GM12878 (cell line): ENCODE measurements around the gene CTSC. TPM values are rescaled to one million over a fixed set of nuclear protein-coding genes. Genes with fewer than 3 reads are reported as not detected.

ENCODE experiments used
- ATAC-seq: fragments of 200-7000 bp; cut with Tn5 transposase; 3 replicates; pipeline ENCODE4 v1.9.1; 2020; ENCODE audit warnings: mild to moderate bottlenecking, moderate library complexity
- BruUV-seq: library from RNA; stranded (reverse); fragments of 400-500 nt; replicated peaks from 2 replicates; lab custom pipeline; 2021; lab: Mats Ljungman, UMichigan
- CTCF ChIA-PET: fragments of 300-600 bp; sonication (Branson Sonifier 250); formaldehyde crosslinking; extraction: SDS; loops from one replicate; lab custom pipeline; 2021; ENCODE audit warnings: inconsistent platforms; lab: Yijun Ruan, JAX
- POLR2A ChIA-PET: fragments of 350-600 bp; formaldehyde crosslinking; extraction: SDS; loops from one replicate; lab custom pipeline; 2021; ENCODE audit warnings: inconsistent platforms; lab: Charles Lee
- RAD21 ChIA-PET: fragments of 300-600 bp; sonication (Branson Sonifier 250); formaldehyde crosslinking; loops from one replicate; lab custom pipeline; 2023; ENCODE audit warnings: antibody characterized with exemption; ENCODE audit not compliant: unreplicated experiment; lab: Charles Lee
- SMC1A ChIA-PET: fragments of 300-600 bp; sonication (Branson Sonifier 250); formaldehyde crosslinking; loops from one replicate; lab custom pipeline; 2023; ENCODE audit not compliant: unreplicated experiment, uncharacterized antibody; lab: Charles Lee
- DNase-seq: peaks from one replicate; pipeline ENCODE4 v3.0.0-alpha.2; 2011; ENCODE audit warnings: low read depth, low spot score
- FAIRE-seq: peaks from 3 replicates; lab custom pipeline; 2011; peaks lifted over from hg19 to GRCh38; lab: Jason Lieb, UNC
- H2AFZ ChIP-seq: 2 replicates; pipeline ENCODE4 v1.6.0; 2011; ENCODE audit warnings: low read depth, low read length, control low read depth; ENCODE audit not compliant: control insufficient read depth
- H3K27ac ChIP-seq: 2 replicates; pipeline ENCODE4 v1.5.1; 2011; ENCODE audit warnings: control low read depth; ENCODE audit not compliant: control insufficient read depth, insufficient read depth
- H3K27me3 ChIP-seq, 2 experiments: replicated peaks in 1 of 2; 2 replicates each; pipeline versions ENCODE4 v1.6.0 to v1.6.1; 2011; ENCODE audit warnings: low read length in 1 of 2; ENCODE audit not compliant: control insufficient read depth in 2 of 2, insufficient read depth in 2 of 2
- H3K36me3 ChIP-seq, 2 experiments: 2 replicates each; pipeline ENCODE4 v1.5.1; 2011; ENCODE audit warnings: low read length in 1 of 2; ENCODE audit not compliant: control insufficient read depth in 2 of 2, insufficient read depth in 2 of 2
- H3K4me1 ChIP-seq: 2 replicates; pipeline ENCODE4 v1.6.1; 2011; ENCODE audit warnings: mild to moderate bottlenecking, low read length, moderate library complexity, mixed read lengths; ENCODE audit not compliant: control insufficient read depth, insufficient read depth
- H3K4me2 ChIP-seq: 2 replicates; pipeline ENCODE4 v1.6.0; 2011; ENCODE audit warnings: control low read depth; ENCODE audit not compliant: control insufficient read depth, insufficient read depth
- H3K4me3 ChIP-seq: fragments of 200-600 bp; sonication (generic); 2 replicates; pipeline ENCODE4 v1.5.1; 2016
- H3K79me2 ChIP-seq: 2 replicates; pipeline ENCODE4 v1.6.0; 2011; ENCODE audit warnings: low read length; ENCODE audit not compliant: control insufficient read depth, insufficient read depth
- H3K9ac ChIP-seq: 2 replicates; pipeline ENCODE4 v1.8.0; 2011; ENCODE audit warnings: low read length, control low read depth, mixed read lengths; ENCODE audit not compliant: control insufficient read depth, insufficient read depth
- H3K9me3 ChIP-seq: replicated peaks from 3 replicates; pipeline ENCODE4 v1.5.1; 2011; ENCODE audit warnings: mild to moderate bottlenecking, low read length; ENCODE audit not compliant: control insufficient read depth, insufficient read depth
- H4K20me1 ChIP-seq: 2 replicates; pipeline ENCODE4 v1.6.0; 2011; ENCODE audit not compliant: control insufficient read depth, insufficient read depth
- ASH2L ChIP-seq: fragments of 300-600, 200-600 bp; sonication (generic); IDR thresholded peaks from 2 replicates; pipeline ENCODE4 v1.6.1; 2017; ENCODE audit warnings: low read depth, mild to moderate bottlenecking, borderline replicate concordance
- BACH1 ChIP-seq: fragments of 450-650 bp; IDR thresholded peaks from 2 replicates; pipeline ENCODE4 v1.6.1; 2017; ENCODE audit warnings: mild to moderate bottlenecking, borderline replicate concordance
- EED ChIP-seq: sonication (generic); IDR thresholded peaks from 2 replicates; pipeline ENCODE4 v1.6.1; 2016; ENCODE audit warnings: antibody characterized with exemption, low read depth
- EP300 ChIP-seq, 2 experiments: fragments of 150-350 bp in 1 of 2; IDR thresholded peaks; 2 replicates each; pipeline ENCODE4 v1.6.1; 2011 to 2012; ENCODE audit warnings: low read depth in 2 of 2, low read length in 2 of 2, borderline replicate concordance in 1 of 2, improper control_type of control experiment in 1 of 2, inconsistent platforms in 1 of 2; ENCODE audit not compliant: control insufficient read depth in 1 of 2
- GATAD2B ChIP-seq: fragments of 450-650 bp; conservative IDR thresholded peaks from 2 replicates; pipeline ENCODE4 v1.6.1; 2017; ENCODE audit warnings: low read depth, mild to moderate bottlenecking, moderate library complexity
- HDAC6 ChIP-seq: fragments of 200-600 bp; sonication (generic); IDR thresholded peaks from one replicate; pipeline ENCODE4 v1.8.0; 2017; ENCODE audit warnings: antibody characterized with exemption; ENCODE audit not compliant: unreplicated experiment
- IRF4 ChIP-seq: IDR thresholded peaks from 2 replicates; pipeline ENCODE4 v1.6.1; 2011; ENCODE audit warnings: low read depth, low read length
- JUND ChIP-seq: IDR thresholded peaks from 2 replicates; pipeline ENCODE4 v1.6.1; 2012; ENCODE audit warnings: low read depth, mild to moderate bottlenecking, low read length, improper control_type of control experiment, moderate library complexity
- LARP7 ChIP-seq: fragments of 450-650 bp; IDR thresholded peaks from 2 replicates; pipeline ENCODE4 v1.6.1; 2017; ENCODE audit warnings: mild to moderate bottlenecking
- MYB ChIP-seq: fragments of 150-350 bp; IDR thresholded peaks from 2 replicates; pipeline ENCODE4 v1.6.1; 2014; ENCODE audit warnings: mild to moderate bottlenecking, low read depth, low read length, borderline replicate concordance
- NBN ChIP-seq: fragments of 450-650 bp; IDR thresholded peaks from 2 replicates; pipeline ENCODE4 v1.6.1; 2016
- NFXL1 ChIP-seq: fragments of 450-650 bp; IDR thresholded peaks from 2 replicates; pipeline ENCODE4 v1.6.1; 2017; ENCODE audit warnings: antibody characterized with exemption, mild to moderate bottlenecking, borderline replicate concordance
- NR2C1 ChIP-seq: fragments of 450-650 bp; IDR thresholded peaks from 2 replicates; pipeline ENCODE4 v1.6.1; 2017; ENCODE audit warnings: antibody characterized with exemption, mild to moderate bottlenecking, moderate library complexity
- RELA ChIP-seq: fragments of 450-650 bp; IDR thresholded peaks from 2 replicates; pipeline ENCODE4 v1.8.0; 2014; ENCODE audit warnings: borderline replicate concordance; ENCODE audit not compliant: partially characterized antibody
- SREBF2 ChIP-seq: IDR thresholded peaks from 2 replicates; pipeline ENCODE4 v1.6.1; 2012; ENCODE audit warnings: mild to moderate bottlenecking, low read length
- STAT3 ChIP-seq: IDR thresholded peaks from 2 replicates; pipeline ENCODE4 v1.6.1; 2011; ENCODE audit warnings: low read depth, low read length, improper control_type of control experiment
- SUZ12 ChIP-seq: fragments of 200-600 bp; sonication (generic); IDR thresholded peaks from one replicate; pipeline ENCODE4 v1.6.1; 2018; ENCODE audit warnings: antibody characterized with exemption, mild to moderate bottlenecking; ENCODE audit not compliant: unreplicated experiment
- TBL1XR1 ChIP-seq: IDR thresholded peaks from 2 replicates; pipeline ENCODE4 v1.6.1; 2012; ENCODE audit warnings: low read depth, low read length, improper control_type of control experiment
- WGBS: methylation state at CpG from one replicate; pipeline ENCODE4 v1.1.6; 2016; ENCODE audit warnings: low lambda C conversion rate; ENCODE audit not compliant: insufficient replicate concordance, insufficient coverage; ENCODE audit errors: missing lambda C conversion rate; 5-methylcytosine and 5-hydroxymethylcytosine counted together
- in situ Hi-C: fragments of 300-500 bp; cut with MboI; formaldehyde crosslinking; loops from 9 replicates; pipeline ENCODE4 v1.14.3; 2018; ENCODE audit warnings: mixed read lengths
- intact Hi-C: fragments of 100-400 bp; cut with micrococcal nuclease; formaldehyde crosslinking; loops from one replicate; pipeline ENCODE4 v1.14.2; 2022; ENCODE audit not compliant: unreplicated experiment
- polyA plus RNA-seq, 11 experiments: library from polyadenylated mRNA; depleted of rRNA in 4 of 11; unstranded in 6 of 11; stranded (reverse) in 5 of 11; fragments of >200 nt; fragmentation: Nextera tagmentation in 4 of 11; fragmentation: Illumina TruSeq in 1 of 11; extraction: Ambion mirVana in 4 of 11; extraction: Trizol in 1 of 11; gene quantifications; 1 replicate in 1 of 11; 2 replicates in 10 of 11; pipeline versions ENCODE4 v1.2.1 to v1.2.3, GENCODE V29; 2011 to 2016; ENCODE audit warnings: inconsistent platforms in 2 of 11, missing spikeins in 2 of 11, low read depth in 1 of 11
- total RNA-seq, 4 experiments: library from RNA; depleted of rRNA in 3 of 4; stranded (reverse); fragments of >200 nt in 3 of 4; fragmentation: Illumina TruSeq in 1 of 4; extraction: Trizol in 1 of 4; gene quantifications; 2 replicates each; pipeline versions ENCODE4 v1.2.1 to v1.2.3, GENCODE V29; 2013 to 2021
- TF ChIP-seq, protein P1 (sequence below): IDR thresholded peaks from 2 replicates; pipeline ENCODE4 v1.6.1; 2012; ENCODE audit warnings: low read depth, low read length, improper control_type of control experiment

CTSC gene
- total and polyA plus RNA-seq, 10 of the 15 experiments (the other 5 are each of a cell fraction or from before 2014, with no cell fraction given) = 289 to 1,123 (median 430) TPM

DNA sequence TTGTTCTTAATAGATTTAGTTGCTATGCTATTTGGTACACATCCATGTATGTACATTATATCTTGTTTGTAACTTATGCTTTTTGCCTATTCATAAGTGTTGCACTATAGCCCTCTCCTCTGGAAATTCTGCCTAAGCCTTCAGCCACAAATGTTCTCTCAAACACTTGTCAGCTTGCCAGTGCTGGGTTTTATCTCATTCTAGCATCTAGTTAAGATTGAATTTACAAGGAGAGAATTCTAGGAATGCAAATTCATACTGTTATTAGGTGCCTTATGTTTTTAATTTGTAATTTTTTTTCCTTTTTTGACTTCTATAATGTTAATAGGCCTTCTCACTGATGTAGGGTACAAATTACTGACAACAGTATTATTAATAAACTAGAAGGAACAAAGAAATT, 14.6 kb upstream of the CTSC start:
- TF ChIP-seq SREBF2 (no peak), SUZ12 (no peak)
- TF ChIP-seq, protein P1, sequence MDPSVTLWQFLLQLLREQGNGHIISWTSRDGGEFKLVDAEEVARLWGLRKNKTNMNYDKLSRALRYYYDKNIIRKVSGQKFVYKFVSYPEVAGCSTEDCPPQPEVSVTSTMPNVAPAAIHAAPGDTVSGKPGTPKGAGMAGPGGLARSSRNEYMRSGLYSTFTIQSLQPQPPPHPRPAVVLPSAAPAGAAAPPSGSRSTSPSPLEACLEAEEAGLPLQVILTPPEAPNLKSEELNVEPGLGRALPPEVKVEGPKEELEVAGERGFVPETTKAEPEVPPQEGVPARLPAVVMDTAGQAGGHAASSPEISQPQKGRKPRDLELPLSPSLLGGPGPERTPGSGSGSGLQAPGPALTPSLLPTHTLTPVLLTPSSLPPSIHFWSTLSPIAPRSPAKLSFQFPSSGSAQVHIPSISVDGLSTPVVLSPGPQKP = no peak
- DNase-seq = no peak
- BruUV-seq = no TSS peak
- Histone ChIP-seq H3K27ac (peak overlapping the region; percentile 15; the same call in 1 of the 2 replicates), H3K9me3 (no peaks in the 10 kb centered on the region), H3K27me3 (no peaks in the 10 kb centered on the region), H3K4me1 (peaks cover 31% of the 10 kb centered on the region), H3K4me2 (no peak overlapping the region), H4K20me1 (no peaks in the 10 kb centered on the region), H3K9ac (no peak overlapping the region), H3K79me2 (peaks cover 10% of the 10 kb centered on the region), H2AFZ (no peak overlapping the region), H3K36me3 (no peaks in the 10 kb centered on the region; a peak in 1 of 4 replicates), H3K4me3 (no peak overlapping the region)
- no peak for ATAC-seq
- ChIA-PET SMC1A (interaction anchor here (0.9 to 11.2 kb wide), 7 partner anchors 10 to 143 kb away, joined by 3 to 171 read pairs (median 108); partner anchors contain the start of gene CTSC), CTCF (interaction anchor here (4.0 kb wide), 1 partner anchor 10 kb away, joined by 21 read pairs; no protein-coding TSS in a partner anchor), RAD21 (interaction anchor here (8.4 to 11.0 kb wide), 2 partner anchors 21 to 54 kb away, joined by 143 to 299 read pairs; partner anchors contain the start of gene CTSC), POLR2A (interaction anchor here (1.4 to 9.6 kb wide), 3 partner anchors 9 to 50 kb away, joined by 4 to 116 read pairs (median 28); partner anchors contain the start of gene CTSC)
- intact Hi-C loops (no loop called here), in situ Hi-C loops (no loop called here)
- FAIRE-seq = no peak

DNA sequence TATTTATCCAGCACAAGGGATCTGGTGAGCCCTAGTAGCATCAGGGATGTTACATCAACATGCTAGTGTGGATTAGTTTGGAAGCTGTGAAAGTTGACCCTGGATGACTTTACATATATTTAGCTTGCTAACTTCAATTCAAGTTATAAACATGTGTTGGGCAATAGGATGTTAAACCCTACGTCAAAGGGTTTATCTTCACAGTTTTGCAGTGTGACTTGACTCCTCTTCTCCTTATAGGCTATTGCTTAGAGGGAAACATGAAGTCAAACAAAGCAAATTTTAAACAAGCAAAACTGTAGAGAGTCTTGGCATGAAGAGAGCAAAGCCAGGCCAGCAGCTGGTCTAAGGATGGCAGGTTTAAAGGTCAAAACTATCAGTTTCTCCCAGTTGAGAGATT, 11.3 kb upstream of the CTSC start:
- WGBS = 96% methylated on average over 1 of the region's 1 CpG
- Histone ChIP-seq H3K9me3 (no peaks in the 10 kb centered on the region), H3K4me2 (no peak overlapping the region), H3K36me3 (no peaks in the 10 kb centered on the region; a peak in 1 of 4 replicates), H4K20me1 (no peaks in the 10 kb centered on the region), H3K9ac (no peak overlapping the region), H2AFZ (no peak overlapping the region), H3K79me2 (peaks cover 2% of the 10 kb centered on the region), H3K27me3 (no peaks in the 10 kb centered on the region), H3K27ac (no peak overlapping the region), H3K4me1 (peaks cover 25% of the 10 kb centered on the region), H3K4me3 (no peak overlapping the region)
- ChIA-PET RAD21 (no interaction called here), POLR2A (interaction anchor here (0.9 to 3.6 kb wide), 2 partner anchors 11 to 41 kb away, joined by 3 to 17 read pairs; partner anchors contain the start of gene CTSC), SMC1A (interaction anchor here (0.8 to 1.5 kb wide), 4 partner anchors 8 to 117 kb away, joined by 3 to 4 read pairs (median 4); no protein-coding TSS in a partner anchor), CTCF (interaction anchor here (1.2 to 1.4 kb wide), 2 partner anchors 26 to 52 kb away, joined by 3 read pairs; no protein-coding TSS in a partner anchor)
- in situ Hi-C loops (no loop called here), intact Hi-C loops (no loop called here)
- no TSS peak for BruUV-seq
- FAIRE-seq (no peak), ATAC-seq (no peak), DNase-seq (no peak)
- TF ChIP-seq LARP7 = no peak
- no peak for TF ChIP-seq RELA
- no peak for TF ChIP-seq BACH1
- TF ChIP-seq NR2C1 = no peak
- no peak for TF ChIP-seq JUND
- TF ChIP-seq EP300 (IDR thresholded peaks at IDR 0.05; ENCODE audit: borderline replicate concordance in 1 of 2, control insufficient read depth in 1 of 2, low read depth in 2 of 2, low read length in 2 of 2) = no peak
- TF ChIP-seq GATAD2B = no peak
- no peak for TF ChIP-seq EED
- TF ChIP-seq MYB = no peak
- no peak for TF ChIP-seq NBN
- no peak for TF ChIP-seq ASH2L
- TF ChIP-seq HDAC6 = no peak
- TF ChIP-seq STAT3 = no peak
- TF ChIP-seq TBL1XR1 = no peak
- TF ChIP-seq NFXL1 = no peak
- no peak for TF ChIP-seq IRF4
